Measurements from ENCODE around the gene FOXC2. TPM values are rescaled to one million over a fixed set of nuclear protein-coding genes. Genes with fewer than 3 reads are reported as not detected.
"Not testable (repeated sequence)": the region's sequence is repeated elsewhere in the genome, so short reads cannot be mapped to it uniquely, and the experiment has no call there.

Gene FOXC2
- total RNA-seq, 1 donor = not detected

DNA sequence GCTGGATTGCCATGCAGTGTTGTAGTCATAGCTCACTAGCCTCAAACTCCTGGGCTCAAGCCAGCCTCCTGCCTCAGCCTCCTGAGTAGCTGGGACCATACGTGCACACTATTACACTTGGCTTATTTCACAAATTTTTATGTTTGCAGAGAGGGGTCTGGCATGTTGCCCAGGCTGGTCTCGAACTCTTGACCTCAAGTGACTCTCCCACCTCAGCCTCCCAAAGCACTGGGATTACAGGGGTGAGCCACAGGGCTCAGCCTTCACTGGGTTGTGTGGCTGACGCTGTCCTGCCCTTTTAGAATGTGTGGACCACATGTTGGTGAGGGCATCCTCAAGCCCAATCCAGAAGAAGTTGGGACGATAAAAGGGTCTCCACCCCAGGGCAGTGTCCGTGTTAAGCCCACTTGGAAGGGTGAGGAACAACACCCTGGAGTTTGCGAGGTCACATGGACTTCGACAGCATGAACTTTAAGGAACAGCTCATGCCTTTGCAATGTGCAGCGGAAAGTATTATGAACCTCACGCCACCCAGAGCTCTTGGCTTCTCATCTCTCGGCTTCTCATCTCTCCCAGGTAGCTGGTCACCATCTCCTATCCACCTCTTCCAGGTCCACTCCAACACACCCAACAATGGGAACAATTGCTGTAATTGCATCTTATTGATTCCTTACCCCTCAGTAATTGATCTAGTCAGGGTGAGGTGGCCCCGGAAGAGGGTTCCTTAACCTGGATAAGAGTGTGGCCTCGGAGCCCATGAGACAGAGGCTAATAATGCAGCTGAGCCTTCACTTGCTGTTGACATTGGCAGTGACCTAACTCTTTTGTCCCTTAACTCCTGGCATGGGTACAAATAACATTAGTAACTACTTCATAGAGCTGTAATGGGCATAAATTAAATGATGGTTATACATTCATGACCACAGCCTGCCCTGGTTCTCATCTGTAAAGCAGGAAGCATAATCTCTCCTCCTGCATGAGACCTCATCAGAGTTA is 18.4 kb downstream of the FOXC2 start:
- DNase-seq (ENCODE audit: low read depth in 2 of 3, low spot score in 2 of 3) = no peak

DNA sequence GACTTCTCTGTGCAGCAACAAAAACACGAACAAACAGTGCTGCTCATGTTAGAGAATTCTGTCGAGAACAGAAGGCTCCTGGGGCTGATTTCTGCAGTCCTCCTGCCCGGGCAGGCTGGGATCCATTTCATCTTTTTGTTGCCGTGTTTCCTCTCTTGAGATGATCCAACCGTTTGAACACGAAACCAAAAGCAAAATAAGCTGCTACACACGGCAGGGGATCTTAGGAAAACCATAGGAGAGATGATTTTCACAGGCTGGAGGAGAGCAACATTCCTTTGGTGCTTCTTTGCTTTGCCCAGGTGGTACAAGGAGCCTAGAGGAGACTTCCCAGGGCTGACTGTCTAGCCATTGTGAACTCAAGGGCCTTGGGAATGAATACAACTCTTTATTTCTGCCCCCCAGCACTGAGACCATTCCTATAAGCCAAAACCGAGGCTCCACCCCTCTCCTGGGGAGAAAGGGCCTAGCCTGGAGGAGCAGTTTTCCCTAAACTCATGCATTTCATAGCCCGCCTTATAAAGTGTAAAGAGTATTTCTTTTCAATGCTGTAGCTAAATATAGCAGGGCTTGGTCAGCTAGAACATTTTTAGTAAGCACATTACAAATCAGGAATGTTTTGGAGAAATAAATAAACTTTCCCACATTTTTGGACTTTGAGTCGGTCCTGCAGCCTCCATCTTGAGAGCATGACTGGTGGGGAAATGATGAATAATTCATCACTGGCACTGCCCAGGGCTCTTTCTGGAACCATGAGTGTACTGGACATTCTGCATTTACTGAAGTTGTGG is 19.4 kb downstream of the FOXC2 start:
- DNase-seq (ENCODE audit: low read depth in 2 of 3, low spot score in 2 of 3) = no peak

DNA sequence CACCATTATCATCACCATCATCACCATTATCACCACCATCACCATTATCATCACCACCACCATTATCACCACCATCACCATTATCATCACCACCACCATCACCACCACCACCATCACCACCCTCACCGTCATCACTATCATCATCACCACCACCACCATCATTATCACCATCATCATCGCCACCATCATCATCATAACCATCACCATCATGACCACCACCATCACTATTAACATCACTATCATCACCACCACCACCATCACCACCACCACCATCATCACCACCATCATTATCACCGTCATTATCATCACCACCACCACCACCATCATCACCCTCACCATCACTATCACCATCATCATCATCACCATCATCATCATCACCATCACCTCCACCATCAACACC is 20.9 kb downstream of the FOXC2 start:
- DNase-seq (ENCODE audit: low read depth in 2 of 3, low spot score in 2 of 3) = no peak

DNA sequence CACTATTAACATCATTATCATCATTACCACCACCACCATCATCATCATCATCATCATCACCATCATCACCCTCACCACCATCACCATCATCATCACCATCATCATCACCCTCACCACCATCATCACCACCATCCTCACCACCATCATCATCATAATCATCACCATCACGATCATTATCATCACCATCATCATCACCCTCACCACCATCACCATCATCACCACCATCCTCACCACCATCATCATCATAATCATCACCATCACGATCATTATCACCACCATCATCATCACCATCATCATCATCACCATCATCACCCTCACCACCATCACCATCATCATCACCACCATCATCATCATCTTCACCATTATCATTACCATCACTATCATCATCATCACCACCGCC is 21.3 kb downstream of the FOXC2 start:
- DNase-seq (ENCODE audit: low read depth in 2 of 3, low spot score in 2 of 3) = not testable (repeated sequence)

DNA sequence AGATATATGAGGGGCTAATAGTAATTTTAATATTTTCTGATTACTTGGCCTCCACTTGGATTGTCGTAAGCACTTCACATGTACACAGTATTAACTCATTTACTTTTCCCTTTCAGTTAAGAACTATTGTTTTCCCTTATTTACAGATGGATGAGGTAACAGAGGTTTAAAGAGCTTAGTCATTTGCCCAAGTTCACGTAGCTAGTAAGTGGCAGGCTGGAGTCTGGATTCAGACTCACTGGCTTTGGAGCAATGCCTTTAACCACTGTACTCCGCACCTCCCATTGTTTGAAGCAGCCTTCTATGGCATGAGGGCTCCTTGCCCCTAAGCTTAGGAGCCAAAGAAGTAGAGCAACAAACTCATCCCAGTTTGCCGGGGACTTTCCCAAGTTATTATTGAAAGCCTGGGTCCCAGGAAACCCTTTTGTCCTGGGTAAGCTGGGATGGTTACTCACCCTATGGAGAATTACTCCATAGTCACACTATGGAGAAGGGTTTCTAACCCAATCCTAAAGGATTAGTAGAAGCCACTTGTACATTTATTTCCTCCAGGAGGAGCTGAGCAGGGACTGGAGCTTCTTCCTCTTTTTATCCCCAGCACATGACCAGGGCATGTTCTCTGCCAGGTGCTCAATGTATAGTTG is 24.0 kb downstream of the FOXC2 start:
- no peak for DNase-seq (ENCODE audit: low read depth in 2 of 3, low spot score in 2 of 3)

DNA sequence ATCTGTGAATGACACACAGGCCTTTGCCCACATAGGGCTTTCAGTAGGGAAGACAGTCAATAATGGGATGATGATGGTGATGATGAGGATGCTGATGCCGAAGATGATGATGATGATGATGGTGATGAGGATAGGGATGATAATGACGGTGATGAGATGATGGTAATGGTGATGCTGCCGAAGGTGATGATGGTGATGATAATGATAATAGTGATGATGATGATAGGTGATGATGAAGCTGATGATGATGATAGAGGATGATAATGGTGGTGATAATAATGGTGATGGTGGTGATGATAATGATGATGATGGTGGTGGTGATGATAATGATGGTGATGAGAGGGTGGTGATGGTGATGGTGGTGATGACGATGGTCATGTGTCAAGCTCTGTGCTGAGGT is 24.6 kb downstream of the FOXC2 start:
- no peak for DNase-seq (ENCODE audit: low read depth in 2 of 3, low spot score in 2 of 3)

DNA sequence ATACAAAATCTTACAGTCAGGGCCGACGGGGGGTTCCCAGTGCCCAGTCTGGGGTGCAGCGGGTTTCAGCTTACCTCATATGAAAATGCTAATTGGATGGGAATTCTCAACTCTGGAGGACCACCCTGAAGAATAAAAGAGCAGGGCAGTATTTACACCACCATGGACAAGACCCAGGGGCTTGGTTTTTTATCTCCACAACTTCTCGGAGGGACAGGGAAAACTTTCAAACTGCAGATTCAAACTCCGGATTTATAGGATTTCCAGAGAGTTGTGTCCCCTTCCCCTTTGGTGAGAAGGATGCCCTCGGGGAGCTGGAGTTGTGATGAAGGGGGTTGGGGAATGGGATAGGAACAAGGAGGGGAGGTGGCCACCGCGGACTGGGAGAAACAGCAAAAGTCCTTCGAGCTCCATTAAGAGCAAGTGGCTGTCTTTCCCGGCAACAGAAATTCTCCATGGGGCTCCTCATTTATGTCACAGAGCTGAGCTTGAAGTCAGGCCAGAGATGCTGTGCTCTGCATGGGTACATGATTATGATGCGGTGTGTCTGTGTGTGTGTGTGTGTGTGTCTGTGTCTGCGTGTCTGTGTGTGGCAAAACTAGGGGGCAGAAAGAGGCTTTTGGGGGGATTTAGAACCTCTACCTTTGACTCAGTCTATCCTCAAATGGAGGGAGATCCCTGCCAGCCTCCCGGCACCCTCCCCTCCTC is 27.4 kb downstream of the FOXC2 start:
- DNase-seq (ENCODE audit: low read depth in 2 of 3, low spot score in 2 of 3) = no peak

DNA sequence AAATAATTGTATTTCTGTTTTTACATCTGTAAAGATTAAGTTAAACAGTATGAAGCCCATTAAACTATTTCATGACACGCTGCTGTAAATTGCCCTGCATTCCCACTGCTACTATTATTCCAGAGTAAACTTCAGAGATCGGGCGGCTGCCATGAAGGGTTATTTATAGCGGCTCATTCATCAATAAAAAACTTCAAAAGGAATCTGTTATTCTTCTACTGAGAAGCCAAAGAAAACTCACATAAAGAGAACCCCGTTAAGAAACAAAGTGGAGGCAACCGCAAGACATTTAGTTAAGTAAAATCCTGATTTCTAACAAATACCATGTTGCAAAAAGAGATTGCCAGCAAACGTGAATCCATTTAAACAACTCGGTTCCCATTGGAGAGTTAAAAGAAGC is 28.1 kb downstream of the FOXC2 start:
- no peak for DNase-seq (ENCODE audit: low read depth in 2 of 3, low spot score in 2 of 3)

DNA sequence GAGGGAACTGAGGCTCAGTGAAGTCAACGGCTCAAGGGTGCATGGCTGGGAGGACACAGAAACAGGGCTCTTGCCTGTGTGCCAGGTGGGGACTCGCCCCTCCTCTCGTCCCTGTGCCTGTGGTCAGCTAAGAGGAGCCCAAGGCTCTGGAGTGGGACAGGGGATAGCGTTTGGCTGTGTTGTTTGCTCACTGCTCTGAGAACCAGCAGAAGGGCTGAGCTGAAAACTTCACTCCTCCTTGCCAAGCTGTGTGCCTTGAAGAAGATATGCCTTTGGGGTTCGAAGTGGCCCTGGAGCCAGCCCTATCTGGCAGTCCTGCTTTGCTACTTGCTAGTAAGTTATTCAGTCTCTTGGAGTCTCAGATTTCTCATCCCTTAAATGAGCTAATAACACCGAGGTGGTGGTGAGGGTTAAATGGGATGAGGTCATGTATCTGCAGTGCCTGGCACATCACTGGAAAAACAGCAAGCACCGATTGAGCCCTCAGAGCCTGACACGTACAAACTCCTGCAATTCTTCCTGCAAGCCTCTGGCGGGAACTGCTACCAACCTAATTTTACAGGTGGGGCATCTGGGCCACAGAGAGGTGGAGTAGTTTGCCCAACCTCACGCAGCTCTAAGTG is 29.5 kb downstream of the FOXC2 start:
- no peak for DNase-seq (ENCODE audit: low read depth in 2 of 3, low spot score in 2 of 3)

DNA sequence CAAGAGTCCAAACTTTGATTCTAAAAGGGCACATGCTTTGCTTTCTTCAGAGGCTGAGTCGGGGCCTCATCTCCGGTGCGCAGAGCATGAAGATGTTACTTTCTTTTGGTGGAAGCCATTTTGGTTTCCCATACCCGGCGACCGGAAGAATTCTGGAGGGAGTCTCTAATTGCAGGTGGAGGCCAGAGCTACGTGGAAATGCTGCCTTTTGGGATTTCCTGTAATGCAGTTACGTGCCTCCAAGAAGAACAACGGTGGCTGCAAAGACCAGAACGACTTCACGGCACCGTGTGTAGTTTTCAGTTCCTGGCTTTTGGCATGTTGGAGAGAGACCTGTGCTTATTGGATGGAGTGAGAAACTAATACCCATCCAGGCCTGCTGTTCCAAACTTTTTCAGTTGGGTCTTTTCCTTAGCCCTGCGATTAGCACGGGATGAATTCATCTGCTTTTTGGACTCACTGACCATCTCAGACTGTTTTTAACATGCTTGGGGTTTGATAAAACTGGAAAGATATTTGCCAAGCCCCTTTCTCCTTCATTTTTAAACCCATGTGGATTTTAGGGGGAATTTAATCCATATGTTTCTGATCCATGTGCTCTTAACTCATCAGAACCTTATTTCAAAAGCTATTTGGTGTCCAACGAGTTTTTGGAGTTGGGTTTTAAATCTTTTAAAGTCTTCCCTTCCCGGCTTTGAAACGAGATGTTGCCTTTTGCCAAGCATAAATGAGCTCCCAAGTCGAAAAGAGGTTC is 30.7 kb downstream of the FOXC2 start:
- DNase-seq (ENCODE audit: low read depth in 2 of 3, low spot score in 2 of 3) = no peak

DNA sequence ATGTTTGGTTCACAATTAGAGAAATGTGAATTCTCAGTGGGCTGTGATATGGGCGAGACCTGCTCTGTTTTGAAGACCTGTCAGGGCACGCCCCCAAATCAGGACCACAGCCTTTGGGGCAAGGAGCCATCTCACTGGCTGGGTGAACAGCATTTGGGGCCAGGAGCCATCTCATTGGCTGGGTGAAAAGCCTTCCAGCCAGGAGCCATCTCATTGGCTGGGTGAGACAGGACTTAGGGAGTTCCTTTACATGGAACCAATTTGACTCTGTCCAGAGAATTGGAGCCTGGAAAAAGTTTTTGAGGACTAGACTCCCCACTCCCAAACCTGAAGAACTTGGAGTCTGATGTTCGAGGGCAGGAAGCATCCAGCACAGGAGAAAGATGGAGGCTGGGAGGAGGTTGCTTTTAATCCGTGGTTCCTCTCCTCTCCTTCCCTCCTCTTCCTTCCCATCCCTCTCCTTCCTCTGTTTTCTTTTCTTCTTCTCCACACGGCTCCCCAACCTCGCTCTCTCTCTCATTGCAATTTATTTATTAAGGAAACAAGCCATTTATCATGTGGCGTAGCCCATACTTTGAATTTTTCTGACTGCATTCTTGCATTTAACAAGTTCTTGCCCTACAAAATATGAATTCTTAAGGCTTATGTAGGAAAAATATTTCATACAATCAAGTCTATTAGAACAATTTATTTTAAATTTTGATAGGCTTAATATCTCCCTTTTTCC is 31.4 kb downstream of the FOXC2 start:
- DNase-seq (ENCODE audit: low read depth in 2 of 3, low spot score in 2 of 3) = no peak

DNA sequence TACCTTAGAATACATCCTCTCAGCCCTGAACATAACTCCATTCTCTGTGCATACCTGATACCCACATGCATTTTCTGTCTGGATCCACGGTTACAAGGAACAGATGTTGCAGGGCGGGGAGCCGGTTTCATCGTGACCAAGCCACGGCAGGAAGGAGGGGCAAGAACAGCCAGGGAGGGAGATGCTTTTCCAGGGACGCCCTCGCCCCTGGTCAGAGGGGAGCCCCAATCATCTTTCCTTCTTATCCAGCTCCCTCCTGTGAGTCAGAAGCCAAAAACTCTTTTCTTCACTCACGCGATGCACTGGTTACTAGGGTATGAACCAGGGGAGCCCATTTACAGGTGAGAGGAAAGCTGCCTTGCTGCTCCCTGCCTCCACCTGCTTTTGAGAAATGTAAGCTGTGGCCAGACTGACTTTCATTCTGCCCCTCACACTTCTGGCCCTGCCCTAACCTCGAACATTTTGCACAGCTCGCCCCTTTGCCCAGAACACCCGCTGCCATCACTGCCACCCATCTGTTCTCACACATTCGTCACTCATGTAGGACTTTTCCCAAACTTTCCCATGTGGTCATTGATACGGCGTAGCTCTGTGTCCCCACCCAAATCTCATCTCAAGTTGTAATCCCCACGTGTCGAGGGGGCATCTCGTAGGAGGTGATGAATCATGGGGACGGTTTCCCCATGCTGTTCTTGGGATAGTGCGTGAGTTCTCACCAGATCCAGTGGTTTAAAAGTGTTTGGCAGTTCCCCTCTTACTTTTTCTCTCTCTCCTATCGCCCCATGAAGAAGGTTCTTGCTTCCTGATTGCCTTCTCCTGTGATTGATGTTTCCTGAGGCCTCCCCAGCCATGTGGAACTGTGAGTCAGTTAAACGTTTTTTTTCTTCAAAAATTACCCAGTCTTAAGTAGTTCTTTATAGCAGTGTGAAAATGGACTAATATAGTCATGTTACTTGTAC is 32.3 kb downstream of the FOXC2 start:
- DNase-seq (ENCODE audit: low read depth in 2 of 3, low spot score in 2 of 3) = peak in 2 of 3 donors; percentile 15 to 54

DNA sequence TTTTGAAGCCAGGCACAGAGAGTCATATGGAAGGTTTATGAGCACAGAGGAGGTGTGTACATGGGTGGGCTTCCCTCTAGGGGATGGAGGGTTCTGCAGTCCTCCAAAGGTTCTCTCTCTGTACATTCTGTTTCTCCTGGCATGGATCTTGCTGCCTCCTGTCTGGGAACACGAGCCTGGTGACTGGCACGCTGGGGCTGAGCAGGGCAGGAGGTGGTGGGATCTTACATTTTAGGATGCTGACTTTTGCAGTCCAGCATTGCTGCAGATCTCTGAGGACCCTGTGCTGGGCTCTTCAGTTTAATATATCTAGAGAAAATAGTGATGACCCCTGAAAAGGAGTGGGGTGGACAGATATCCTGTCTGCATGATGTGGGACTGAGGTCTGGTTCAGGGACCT is 34.7 kb downstream of the FOXC2 start:
- no peak for DNase-seq (ENCODE audit: low read depth in 2 of 3, low spot score in 2 of 3)

DNA sequence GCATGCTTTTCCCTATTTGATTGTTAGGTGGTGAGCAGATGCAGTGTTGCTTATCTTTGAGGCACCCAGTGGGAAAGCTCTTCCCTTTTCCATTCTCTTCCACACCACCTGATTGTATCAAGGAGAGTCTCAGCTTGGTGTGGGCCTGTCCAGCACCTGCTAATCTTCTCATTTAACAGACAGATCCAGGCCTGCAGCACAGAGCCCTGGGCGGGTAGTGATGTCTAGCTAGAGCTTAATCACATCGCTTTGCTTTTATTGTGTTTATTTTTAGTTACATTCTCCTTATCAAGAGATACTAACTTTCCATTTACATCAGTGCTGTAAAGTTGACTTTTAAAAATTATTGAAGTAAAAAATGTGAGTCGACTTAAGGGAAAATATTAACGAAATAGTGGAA is 35.9 kb downstream of the FOXC2 start:
- DNase-seq (ENCODE audit: low read depth in 2 of 3, low spot score in 2 of 3) = no peak

DNA sequence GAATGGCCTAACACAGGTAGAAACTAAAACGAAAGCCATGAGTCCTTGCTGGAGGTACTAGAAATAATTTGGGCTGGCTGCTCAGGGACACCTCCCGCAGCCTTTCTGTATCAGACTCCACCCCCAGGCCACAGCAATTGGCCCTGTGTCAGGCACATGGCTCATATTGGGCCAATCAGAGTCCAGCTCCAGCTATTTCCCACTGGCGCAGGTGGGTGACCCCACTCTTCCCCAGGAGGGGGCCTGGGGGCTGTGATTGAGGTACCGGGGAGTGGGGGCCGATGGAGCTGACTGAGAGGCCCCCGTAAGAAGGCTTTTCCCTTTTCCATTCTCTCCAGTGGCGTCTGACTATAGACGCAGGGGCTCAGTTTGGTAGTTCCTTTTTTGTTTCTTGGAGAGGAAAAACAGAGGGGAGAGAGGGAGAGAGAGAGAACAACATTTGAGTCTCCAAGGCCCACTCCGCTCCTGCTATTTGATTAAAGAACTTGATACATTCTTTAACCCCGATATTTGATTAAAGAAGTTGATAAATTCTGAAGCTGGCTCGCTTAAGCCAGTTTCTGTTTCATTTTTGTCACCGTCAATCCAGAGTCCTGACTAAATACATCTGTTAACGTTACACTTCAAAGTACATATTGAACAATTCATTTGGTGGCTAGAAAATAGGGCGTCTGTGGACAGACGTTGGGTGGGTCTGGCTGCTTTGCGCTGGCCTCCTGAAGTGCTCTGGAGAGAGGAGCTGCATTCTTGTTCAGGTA is 38.0 kb downstream of the FOXC2 start:
- DNase-seq (ENCODE audit: low read depth in 2 of 3, low spot score in 2 of 3) = peak; percentile 17 to 62 (median 43)

DNA sequence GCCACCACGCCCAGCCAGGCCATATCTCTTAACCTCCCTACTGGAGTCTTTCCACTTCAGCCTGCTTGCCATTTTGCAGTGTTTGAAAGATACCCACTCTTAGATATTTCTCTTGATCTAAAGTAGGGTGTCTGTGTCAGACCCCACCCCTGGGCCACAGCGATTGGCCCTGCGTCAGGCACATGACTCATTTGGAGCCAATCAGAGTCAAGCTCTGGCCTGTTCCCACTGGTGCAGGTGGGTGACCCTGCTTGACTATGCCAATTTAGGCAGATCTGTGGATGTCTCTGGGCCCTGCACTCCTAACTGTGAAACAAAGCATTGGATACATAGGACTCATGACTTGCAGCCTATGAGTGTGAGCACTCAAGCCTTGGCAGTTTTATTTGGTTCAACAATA is 39.3 kb downstream of the FOXC2 start:
- peak in 1 of 3 donors; percentile 3 for DNase-seq (ENCODE audit: low read depth in 2 of 3, low spot score in 2 of 3)

DNA sequence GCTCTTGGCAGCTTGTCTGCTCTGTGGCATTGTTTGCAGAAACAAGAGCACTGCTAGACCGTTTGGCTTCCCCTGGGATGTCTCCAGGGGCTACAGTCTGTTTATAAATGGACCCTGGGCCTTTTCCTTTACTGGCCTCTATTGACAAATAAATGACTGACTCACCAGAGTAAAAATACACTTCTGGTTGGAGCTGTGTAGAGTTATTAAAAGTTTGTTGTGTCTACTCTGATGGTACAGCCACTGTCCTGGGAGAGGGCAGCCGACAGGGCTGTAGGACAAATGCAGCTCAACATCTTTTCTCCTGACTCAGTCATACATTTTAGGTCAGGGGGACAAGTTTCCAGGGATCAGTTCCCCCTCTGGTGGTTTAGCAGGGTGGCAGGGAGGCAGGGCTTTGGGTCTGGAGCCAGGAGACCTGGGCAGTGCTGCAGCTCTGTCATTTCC is 41.7 kb downstream of the FOXC2 start:
- no peak for DNase-seq (ENCODE audit: low read depth in 2 of 3, low spot score in 2 of 3)
